Measurements from ENCODE around the gene CACNA1C.
"Not testable (repeated sequence)": the region's sequence is repeated elsewhere in the genome, so short reads cannot be mapped to it uniquely, and the experiment has no call there.

Gene CACNA1C

GRCh38 chr12:2479851-2480535 lies 427.2 kb downstream of the CACNA1C start:
- DNase-seq (ENCODE audit: low read depth, low spot score) = no peak

- DNase-seq (ENCODE audit: low read depth, low spot score) = no peak
Observed at GRCh38 chr12:2481346-2481745, 428.6 kb downstream of the CACNA1C start.

- no peak for DNase-seq (ENCODE audit: low read depth, low spot score)
Observed at GRCh38 chr12:2481951-2482350, 429.2 kb downstream of the CACNA1C start.

GRCh38 chr12:2482938-2483660 lies 430.3 kb downstream of the CACNA1C start:
- no peak for DNase-seq (ENCODE audit: low read depth, low spot score)

- no peak for DNase-seq (ENCODE audit: low read depth, low spot score)
Observed at GRCh38 chr12:2483713-2484112, 430.9 kb downstream of the CACNA1C start.

- DNase-seq (ENCODE audit: low read depth, low spot score) = no peak
Observed at GRCh38 chr12:2484141-2484776, 431.5 kb downstream of the CACNA1C start.

- DNase-seq (ENCODE audit: low read depth, low spot score) = no peak
Observed at GRCh38 chr12:2485681-2486080, 432.9 kb downstream of the CACNA1C start.

GRCh38 chr12:2486796-2487195 lies 434.0 kb downstream of the CACNA1C start:
- no peak for DNase-seq (ENCODE audit: low read depth, low spot score)

GRCh38 chr12:2487278-2487677 lies 434.5 kb downstream of the CACNA1C start:
- no peak for DNase-seq (ENCODE audit: low read depth, low spot score)

GRCh38 chr12:2488131-2488530 lies 435.3 kb downstream of the CACNA1C start:
- DNase-seq (ENCODE audit: low read depth, low spot score) = no peak

GRCh38 chr12:2488596-2488995 lies 435.8 kb downstream of the CACNA1C start:
- no peak for DNase-seq (ENCODE audit: low read depth, low spot score)

- DNase-seq (ENCODE audit: low read depth, low spot score) = no peak
Observed at GRCh38 chr12:2489275-2489674, 436.5 kb downstream of the CACNA1C start.

- no peak for DNase-seq (ENCODE audit: low read depth, low spot score)
Observed at GRCh38 chr12:2490831-2491230, 438.0 kb downstream of the CACNA1C start.

- DNase-seq (ENCODE audit: low read depth, low spot score) = not testable (repeated sequence)
Observed at GRCh38 chr12:2491349-2491748, 438.6 kb downstream of the CACNA1C start.

- no peak for DNase-seq (ENCODE audit: low read depth, low spot score)
Observed at GRCh38 chr12:2492236-2492635, 439.4 kb downstream of the CACNA1C start.

- no peak for DNase-seq (ENCODE audit: low read depth, low spot score)
Observed at GRCh38 chr12:2493086-2493485, 440.3 kb downstream of the CACNA1C start.

GRCh38 chr12:2494486-2495192 lies 441.9 kb downstream of the CACNA1C start:
- no peak for DNase-seq (ENCODE audit: low read depth, low spot score)

GRCh38 chr12:2495417-2496112 lies 442.8 kb downstream of the CACNA1C start:
- no peak for DNase-seq (ENCODE audit: low read depth, low spot score)

GRCh38 chr12:2498964-2499500 lies 446.2 kb downstream of the CACNA1C start:
- DNase-seq (ENCODE audit: low read depth, low spot score) = no peak

- DNase-seq (ENCODE audit: low read depth, low spot score) = no peak
Observed at GRCh38 chr12:2501464-2502191, 448.8 kb downstream of the CACNA1C start.

GRCh38 chr12:2503036-2503435 lies 450.2 kb downstream of the CACNA1C start:
- DNase-seq (ENCODE audit: low read depth, low spot score) = no peak

All from smooth muscle cell of the brain vasculature (primary cell).